GM18870 (cell line): ENCODE measurements around the gene FOXK2.
"Not testable (repeated sequence)": the region's sequence is repeated elsewhere in the genome, so short reads cannot be mapped to it uniquely, and the experiment has no call there.

Source experiments
- ATAC-seq: cut with Tn5 transposase; IDR thresholded peaks from one replicate; pipeline ENCODE4 v1.9.1; 2021; ENCODE audit warnings: moderate library complexity; ENCODE audit not compliant: unreplicated experiment

Gene FOXK2

DNA sequence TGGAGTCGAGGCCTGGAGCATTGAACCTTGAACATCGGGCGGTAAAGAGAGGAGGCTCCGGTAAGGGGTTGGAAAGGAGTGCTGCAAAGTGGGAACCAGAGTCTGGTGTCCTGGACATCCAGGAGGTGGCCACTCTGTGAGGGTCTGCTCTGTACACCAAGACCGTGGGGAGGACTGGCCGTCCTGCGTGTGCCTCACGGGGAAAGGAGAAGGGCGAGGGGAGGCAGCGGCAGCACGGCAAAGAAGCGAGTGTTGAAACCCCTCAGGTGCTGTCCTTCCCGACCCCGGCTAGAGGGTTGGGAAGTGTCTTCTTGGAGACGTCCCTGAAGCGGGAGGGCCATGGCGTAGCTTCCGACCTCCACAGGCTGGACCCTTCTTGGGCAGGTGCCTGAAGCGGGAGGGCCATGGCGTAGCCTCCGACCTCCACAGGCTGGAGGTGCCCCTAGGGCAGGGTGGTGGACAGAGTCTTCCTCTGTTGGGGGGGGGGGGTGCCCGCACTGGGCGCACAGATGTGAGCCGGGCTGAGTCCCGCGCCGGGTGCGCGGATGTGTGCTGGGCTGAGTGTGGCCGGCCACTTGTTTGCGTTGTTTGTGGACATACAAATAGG lies 42.0 kb downstream of the FOXK2 start:
- ATAC-seq, result no peak

DNA sequence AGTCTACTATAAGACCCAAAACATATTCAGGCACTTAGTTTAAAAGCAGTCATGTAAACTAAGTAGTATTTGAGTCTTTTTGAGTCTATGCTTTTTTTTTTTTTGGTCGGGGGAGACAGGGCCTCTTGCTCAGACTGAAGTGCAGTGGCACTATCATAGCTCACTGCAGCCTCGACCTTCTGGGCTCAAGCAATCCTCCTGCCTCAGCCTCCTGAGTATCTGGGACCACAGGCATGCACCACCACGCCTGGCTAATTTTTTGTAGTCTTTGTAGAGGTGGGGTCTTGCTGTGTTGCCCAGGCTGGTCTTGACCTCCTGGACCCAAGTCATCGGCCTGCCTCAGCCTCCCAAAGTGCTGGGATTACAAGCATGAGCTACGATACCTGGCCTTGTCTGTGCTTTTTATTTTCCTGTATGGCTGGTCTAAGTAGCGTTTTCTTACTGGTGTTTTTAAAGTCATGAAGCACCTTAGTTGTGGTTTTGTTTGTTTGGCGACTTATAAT lies 43.2 kb downstream of the FOXK2 start:
- not testable (repeated sequence) for ATAC-seq

DNA sequence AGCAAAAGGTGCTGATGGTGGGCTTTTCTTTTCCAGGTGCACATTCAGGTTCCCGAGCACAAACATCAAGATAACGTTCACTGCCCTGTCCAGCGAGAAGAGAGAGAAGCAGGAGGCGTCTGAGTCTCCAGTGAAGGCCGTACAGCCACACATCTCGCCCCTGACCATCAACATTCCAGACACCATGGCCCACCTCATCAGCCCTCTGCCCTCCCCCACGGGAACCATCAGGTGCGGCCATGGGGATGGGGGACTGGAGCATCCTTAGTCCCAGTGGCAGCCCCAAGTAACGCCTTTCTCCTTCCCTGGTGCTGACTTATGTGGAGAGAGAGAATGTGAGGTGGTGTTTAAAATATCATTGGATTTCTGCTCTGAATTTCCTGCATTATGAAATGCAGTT lies 43.8 kb downstream of the FOXK2 start:
- no peak for ATAC-seq

DNA sequence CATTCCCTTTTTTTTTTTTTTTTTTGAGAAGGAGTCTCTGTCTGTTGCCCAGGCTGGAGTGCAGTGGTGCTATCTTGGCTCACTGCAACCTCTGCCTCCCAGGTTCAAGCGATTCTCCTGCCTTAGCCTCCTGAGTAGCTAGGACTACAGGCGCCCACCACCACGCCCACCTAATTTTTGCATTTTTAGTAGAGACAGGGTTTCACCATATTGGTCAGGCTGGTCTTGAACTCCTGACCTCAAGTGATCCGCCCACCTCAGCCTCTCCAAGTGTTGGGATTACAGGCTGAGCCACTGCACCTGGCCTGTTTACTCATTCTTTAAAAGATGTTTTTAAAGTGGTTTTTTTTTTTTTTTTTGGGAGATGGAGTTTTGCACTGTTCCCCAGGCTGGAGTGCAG lies 44.2 kb downstream of the FOXK2 start:
- ATAC-seq, result not testable (repeated sequence)

DNA sequence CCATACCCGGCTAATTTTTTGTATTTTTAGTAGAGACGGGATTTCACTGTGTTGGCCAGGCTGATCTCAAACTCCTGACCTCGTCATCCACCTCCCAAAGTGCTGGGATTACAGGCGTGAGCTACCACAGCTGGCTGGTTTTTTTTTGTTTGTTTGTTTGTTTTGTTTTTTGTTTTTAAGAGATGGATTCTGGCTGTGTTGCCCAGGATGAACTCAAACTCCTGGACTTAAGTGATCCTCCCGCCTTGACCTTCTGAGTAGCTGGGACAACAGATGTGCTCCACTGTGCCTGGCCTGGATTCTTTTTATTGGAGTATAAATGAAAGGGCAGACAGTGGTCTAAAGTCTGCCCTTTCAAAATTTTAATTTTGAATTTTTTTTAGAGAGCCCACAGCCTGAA lies 44.7 kb downstream of the FOXK2 start:
- no peak for ATAC-seq

DNA sequence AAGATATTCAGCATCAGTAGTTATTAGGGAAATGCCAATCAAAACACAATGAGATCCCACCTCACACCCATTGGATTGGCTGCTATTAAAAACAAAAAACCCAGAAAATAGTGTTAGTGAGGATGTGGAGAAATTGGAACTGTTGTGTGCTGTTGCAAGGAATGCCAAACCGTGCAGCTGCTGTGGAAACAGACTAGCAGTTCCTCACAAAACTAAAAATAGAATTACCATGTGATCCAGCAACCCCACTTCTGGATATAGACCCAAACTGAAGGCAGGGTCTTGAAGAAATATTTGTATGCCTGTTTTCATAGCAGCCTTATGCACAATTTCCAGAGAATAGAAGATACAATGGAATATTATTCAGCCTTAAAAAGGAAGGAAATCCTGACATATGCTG lies 46.0 kb downstream of the FOXK2 start:
- ATAC-seq, result no peak

DNA sequence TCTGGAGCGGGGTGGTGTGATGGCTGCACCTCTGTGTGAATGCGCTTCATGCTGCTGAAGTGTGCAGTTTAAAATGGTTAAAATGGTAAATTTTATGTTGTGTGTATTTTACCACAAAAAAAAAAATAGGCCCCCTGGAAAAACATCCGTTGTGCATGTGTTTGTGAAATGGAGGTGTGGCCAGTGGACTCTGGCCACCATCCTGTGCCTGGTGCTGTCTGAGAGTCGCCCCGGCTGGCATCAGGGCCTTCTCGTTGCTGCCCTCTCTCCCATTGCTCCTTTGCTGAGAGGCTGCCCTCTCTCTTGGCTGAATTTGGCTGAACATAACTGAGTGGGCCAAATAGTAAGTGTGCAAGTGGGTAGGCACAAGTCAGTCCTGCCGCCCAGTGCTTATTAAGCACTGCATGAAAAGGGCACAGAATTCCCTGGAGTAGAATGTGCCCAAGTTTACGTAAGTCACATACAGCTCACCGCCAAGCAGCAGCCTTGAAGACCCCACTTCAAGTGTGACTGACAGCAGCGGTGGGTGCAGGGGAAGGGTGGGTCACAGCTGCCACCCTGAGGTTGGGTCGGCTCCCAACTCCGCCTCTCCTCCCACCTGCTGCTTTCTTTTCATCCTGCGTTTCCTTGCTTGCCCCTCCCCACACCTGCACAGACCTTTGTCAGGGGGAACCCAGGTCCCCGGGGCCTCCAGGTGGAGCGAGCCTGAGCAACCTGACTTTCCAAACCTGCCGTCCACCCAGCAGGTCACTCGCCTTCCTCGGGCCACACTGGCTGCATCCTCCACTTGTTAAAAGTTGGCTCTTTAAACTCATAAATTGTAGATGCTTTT lies 46.8 kb downstream of the FOXK2 start:
- no peak for ATAC-seq

DNA sequence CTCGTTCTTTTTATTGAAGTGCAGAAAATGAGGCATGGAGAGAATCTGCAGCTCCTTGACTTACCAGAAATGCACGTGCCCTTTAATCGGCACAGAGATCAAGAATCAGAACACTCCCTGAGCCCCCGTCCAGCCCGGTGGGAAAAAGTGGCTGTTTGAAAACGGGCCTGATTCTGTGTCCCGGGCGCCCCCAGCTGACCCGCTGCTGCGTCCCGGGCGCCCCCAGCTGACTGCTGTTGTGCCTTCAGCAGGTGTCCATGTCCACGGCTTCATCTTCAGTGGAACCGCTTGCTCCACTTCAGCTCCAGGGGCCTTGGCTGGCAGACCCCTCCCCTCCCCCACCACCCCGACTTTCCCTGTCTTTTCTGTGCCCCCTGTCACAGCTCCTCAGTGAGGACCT lies 47.8 kb downstream of the FOXK2 start:
- ATAC-seq, result no peak

DNA sequence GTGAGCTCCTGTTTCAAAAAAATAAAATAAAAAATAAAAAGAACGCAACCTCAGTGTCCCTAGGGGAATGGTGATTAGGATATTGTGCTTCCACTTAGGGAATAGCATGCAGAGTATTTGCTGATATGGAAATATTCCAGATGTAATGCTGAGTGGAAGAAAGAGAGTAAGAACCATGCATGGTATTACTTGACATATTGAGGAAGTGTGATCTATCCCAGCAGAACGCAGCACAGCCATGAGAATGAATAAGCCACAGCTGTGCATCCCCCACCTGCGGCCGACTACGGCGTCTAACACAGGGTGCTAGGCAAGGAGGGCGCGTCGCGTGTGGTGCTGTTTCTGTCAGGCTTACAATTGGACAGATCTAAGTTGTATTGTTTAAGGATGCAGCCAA lies 49.5 kb downstream of the FOXK2 start:
- no peak for ATAC-seq

DNA sequence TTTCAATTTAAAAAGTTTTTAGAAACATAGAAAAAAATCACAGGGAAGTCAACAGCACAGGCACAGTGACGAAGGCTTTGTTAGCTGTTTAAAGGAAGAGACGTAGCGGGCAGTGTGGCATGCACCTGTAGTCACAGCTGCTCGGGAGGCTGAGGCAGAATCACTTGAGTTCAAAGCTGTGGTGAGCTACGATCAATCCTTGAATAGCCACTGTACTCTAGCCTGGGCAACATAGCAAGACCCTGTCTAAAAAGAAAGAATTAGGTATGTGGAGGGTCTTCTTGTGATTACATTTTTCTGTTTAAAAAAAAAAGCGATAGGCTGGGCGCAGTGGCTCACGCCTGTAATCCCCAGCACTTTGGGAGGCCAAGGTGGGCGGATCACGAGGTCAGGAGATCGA lies 50.1 kb downstream of the FOXK2 start:
- no peak for ATAC-seq

DNA sequence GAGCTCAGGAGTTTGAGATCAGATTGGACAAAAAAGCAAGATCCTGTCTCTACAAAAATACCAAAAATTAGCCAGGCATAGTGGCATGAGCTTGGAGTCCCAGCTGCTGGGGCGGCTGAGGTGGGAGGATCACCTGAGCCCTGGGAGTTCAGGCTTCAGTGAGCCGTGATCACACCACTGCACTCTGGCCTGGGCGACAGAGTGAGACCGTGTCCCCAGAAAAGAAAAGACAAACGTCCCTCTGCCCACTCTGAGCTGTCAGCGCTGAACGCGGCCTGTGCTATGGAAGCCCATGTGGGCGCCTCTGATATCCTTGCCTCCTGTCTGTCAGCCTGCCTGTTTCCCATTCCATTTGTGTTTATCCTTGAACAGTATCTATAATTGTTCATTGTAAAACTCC lies 50.7 kb downstream of the FOXK2 start:
- ATAC-seq, result no peak

DNA sequence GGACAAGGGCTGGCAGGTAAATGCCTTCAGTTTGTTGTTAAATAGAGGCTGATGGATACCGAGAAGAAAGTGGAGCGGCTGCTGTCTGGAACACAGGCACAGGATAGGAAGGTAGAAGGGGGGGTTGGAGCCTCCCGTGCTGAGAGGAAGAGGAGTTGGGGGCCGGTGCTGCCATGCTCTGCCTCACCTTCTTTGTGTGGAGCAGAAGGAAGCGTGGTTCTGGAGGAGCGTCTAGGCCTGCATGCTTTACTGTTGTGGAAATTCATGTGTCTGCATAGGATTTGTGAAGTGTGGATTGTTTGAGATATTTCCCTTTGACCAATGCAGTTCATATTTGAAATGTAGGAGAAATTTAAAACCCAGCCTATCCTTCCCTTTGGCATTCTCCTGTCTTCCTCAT lies 52.3 kb downstream of the FOXK2 start:
- no peak for ATAC-seq

DNA sequence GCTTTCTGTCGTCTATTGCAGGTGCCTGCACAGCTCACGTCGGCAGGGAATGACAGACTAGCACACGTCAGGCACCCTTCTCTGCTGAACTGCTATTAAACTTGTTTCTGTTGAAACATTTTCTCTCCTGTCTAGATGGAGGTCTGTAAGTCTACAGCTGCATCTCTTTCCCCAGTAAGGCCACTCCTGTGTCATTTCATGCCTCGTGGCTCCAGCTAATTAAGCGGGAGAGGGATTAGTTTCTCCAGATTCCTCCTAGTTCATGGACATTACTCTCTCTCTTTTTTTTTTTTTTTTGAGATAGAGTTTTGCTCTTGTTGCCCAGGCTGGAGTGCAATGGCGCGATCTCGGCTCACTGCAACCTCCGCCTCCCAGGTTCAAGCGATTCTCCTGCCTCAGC lies 54.5 kb downstream of the FOXK2 start:
- no peak for ATAC-seq

DNA sequence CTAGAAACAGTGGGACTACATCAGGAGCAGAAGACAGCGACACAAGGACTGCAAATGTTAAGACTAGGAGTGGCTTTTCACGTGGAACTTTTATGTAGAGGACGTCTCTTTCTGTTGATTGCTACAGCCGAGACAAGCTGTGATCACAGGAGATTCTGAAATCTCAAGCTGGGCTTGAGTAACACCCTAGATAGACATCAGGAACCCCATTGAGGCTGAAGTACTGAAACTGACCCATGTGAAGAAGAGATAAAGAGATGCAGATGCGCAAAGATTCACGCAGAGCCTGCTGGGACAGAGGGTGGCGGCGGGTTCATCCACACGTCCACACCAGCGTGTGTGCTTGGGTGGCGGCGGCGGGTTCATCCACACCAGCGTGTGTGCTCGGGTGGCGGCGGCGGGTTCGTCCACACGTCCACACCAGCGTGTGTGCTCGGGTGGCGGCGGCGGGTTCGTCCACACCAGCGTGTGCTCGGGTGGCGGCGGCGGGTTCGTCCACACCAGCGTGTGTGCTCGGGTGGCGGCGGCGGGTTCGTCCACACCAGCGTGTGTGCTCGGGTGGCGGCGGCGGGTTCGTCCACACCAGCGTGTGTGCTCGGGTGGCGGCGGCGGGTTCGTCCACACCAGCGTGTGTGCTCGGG lies 56.2 kb downstream of the FOXK2 start:
- ATAC-seq, result not testable (repeated sequence)

DNA sequence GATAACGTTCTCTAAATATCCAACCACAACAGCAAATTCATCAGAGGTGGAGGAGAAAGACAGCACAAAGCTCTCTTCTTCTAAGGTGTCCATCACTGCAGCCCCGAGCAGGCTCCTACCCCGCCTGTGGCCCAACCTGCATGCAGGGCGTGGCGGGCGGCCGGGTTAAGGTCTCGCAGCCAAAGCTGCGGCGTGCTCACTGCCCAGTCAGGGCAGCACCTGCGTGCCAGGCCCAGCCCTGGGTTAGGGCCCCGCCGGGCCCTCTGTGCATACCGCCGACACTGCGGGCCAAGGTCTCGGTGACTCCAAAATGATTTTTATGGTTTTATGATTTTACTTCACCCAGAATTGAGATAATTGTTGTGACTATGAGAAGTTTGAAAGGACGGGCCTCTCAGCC lies 57.8 kb downstream of the FOXK2 start:
- no peak for ATAC-seq

DNA sequence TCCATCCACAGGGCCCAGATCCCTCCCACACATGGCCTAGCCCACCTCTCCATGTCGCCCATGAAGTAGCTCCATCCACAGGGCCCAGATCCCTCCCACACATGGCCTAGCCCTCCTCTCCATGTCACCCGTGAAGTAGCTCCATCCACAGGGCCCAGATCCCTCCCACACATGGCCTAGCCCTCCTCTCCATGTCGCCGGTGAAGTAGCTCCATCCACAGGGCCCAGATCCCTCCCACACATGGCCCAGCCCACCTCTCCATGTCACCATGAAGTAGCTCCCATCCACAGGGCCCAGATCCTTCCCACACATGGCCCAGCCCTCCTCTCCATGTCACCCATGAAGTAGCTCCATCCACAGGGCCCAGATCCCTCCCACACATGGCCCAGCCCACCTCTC lies 60.4 kb downstream of the FOXK2 start:
- ATAC-seq, result not testable (repeated sequence)

DNA sequence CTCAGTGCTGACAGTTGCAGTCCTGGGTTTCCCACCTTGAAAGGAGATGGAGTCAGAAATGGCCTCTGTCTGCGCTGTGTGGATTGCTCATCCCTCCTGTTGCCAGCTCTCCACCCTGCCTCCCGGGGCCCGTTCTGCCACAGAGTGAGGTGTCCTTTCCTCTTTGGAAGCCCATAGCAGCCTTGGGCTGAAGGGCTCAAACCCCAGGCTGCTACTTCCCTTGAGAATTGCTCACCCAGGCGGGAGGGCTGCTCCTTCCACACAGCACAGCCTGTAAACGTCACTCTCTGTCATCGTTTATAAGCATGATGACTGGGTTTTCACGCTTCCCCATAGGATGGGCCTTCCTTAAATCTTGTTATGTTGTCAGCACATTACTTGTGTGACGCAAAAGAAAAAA lies 62.7 kb downstream of the FOXK2 start:
- ATAC-seq, result no peak

DNA sequence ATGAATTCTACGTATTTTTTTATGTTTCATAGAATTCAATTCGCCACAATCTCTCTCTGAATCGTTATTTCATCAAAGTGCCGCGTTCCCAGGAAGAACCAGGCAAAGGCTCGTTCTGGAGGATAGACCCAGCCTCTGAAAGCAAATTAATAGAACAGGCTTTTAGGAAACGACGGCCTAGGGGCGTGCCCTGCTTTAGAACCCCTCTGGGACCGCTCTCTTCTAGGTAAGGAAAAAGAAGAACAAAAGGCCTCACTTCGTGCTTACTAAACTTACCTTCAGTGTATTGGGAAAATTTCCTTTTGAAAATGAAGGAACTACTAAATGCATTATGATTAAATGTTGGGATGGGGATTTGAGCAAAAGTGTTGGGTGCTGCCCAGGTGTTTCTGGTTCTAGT lies 63.2 kb downstream of the FOXK2 start:
- ATAC-seq, result no peak

DNA sequence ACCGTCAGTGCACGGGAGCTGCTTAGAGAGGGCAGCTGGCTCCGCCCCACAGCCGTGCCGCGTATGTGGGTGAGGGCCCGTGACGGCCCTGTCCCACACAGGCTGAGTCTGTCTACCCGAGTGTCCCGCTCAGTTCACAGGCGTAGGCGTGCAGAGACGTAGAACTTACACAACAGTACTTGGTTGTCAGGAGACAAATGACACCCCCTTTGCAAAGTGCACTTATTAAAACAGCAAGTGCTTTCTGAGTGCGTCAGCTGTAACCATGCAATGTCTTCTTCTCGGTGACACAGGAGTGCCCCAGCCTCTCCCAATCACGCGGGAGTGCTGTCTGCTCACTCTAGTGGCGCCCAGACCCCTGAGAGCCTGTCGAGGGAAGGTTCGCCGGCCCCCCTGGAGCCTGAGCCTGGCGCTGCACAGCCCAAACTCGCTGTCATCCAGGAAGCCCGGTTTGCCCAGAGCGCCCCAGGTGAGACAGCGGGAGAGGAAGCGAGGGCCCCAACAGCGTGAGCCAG lies 64.2 kb downstream of the FOXK2 start:
- ATAC-seq, result no peak

DNA sequence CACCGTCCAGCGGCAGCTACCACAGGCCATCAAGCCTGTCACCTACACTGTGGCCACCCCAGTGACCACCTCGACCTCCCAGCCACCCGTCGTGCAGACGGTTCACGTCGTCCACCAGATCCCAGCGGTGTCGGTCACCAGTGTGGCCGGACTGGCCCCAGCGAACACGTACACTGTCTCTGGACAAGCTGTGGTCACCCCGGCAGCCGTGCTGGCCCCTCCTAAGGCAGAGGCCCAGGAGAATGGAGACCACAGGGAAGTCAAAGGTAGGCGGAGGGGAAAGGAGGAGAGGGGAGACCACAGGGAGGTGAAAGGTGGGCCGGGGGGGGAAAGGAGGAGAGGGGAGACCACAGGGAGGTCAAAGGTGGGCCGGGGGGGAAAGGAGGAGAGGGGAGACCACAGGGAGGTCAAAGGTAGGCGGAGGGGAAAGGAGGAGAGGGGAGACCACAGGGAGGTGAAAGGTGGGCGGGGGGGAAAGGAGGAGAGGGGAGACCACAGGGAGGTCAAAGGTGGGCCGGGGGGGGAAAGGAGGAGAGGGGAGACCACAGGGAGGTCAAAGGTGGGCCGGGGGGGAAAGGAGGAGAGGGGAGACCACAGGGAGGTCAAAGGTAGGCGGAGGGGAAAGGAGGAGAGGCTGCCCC lies 66.5 kb downstream of the FOXK2 start:
- not testable (repeated sequence) for ATAC-seq

DNA sequence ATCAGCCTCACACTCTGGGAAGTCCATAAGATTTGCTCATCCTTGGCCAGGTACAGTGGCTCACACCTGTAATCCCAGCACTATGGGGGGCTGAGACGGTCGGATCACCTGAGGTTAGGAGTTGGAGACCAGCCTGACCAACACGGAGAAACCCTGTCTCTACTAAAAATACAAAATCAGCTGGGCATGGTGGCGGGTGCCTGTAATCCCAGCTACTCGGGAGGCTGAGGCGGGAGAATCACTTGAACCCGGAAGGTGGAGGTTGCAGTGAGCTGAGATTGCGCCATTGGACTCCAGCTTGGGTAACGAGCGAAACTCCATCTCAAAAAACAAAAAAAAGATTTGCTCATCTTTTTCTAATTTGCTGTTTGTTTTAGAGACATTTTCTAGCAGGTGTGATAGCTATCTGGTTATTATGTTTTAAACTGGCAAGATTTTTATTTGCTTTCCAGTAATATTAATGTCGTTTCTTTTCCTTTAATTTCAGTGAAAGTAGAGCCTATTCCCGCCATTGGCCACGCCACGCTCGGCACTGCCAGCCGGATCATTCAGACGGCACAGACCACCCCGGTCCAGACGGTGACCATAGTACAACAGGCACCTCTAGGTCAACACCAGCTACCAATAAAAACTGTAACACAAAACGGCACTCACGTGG lies 67.2 kb downstream of the FOXK2 start:
- ATAC-seq, result no peak
